Esophagus muscularis mucosa (tissue), 4 donors: Measurements from ENCODE around the gene DARS1. TPM values are rescaled to one million over a fixed set of nuclear protein-coding genes. Genes with fewer than 3 reads are reported as not detected.
"Not testable (repeated sequence)": the region's sequence is repeated elsewhere in the genome, so short reads cannot be mapped to it uniquely, and the experiment has no call there.

ENCODE experiments used
- DNase-seq: peaks from one replicate; pipeline ENCODE4 v3.0.0-alpha.2; 2017; ENCODE audit errors: extremely low spot score
- H3K27ac ChIP-seq, 4 donors: fragments of 200-600 bp; sonication (generic); replicated peaks in 1 of 4; 1 replicate in 3 of 4; 2 replicates in 1 of 4; pipeline ENCODE4 v1.5.1; 2016 to 2019; ENCODE audit warnings: mild to moderate bottlenecking in 1 of 4
- H3K27me3 ChIP-seq, 4 donors: fragments of 200-600 bp; sonication (generic); one replicate each; pipeline versions ENCODE4 v1.5.1 to v1.6.0; 2016 to 2019
- H3K36me3 ChIP-seq, 4 donors: fragments of 200-600 bp; sonication (generic); one replicate each; pipeline ENCODE4 v1.5.1; 2016 to 2019
- H3K4me1 ChIP-seq, 4 donors: fragments of 200-600 bp; sonication (generic); one replicate each; pipeline ENCODE4 v1.5.1; 2016 to 2019
- H3K4me3 ChIP-seq, 4 donors: fragments of 200-600 bp; sonication (generic); 1 replicate in 2 of 4; 2 replicates in 2 of 4; pipeline ENCODE4 v1.5.1; 2016 to 2019; ENCODE audit warnings: mild to moderate bottlenecking in 4 of 4, moderate library complexity in 1 of 4
- H3K9me3 ChIP-seq, 4 donors: fragments of 200-600 bp; sonication (generic); 1 replicate in 3 of 4; 2 replicates in 1 of 4; pipeline ENCODE4 v1.5.1; 2016 to 2019
- EP300 ChIP-seq: sonication (generic); formaldehyde crosslinking; IDR thresholded peaks from one replicate; pipeline ENCODE4 v1.6.1; 2017; ENCODE audit warnings: antibody characterized with exemption
- POLR2A ChIP-seq: fragments of 450-650 bp; IDR thresholded peaks from one replicate; pipeline ENCODE4 v1.6.1; 2017; ENCODE audit warnings: antibody characterized with exemption, moderate library complexity, mild to moderate bottlenecking, low read depth
- POLR2AphosphoS5 ChIP-seq, 2 donors: sonication (generic); formaldehyde crosslinking; IDR thresholded peaks; one replicate each; pipeline ENCODE4 v1.6.1; 2017; ENCODE audit warnings: antibody characterized with exemption in 2 of 2
- WGBS: methylation state at CpG from one replicate; pipeline ENCODE4 v1.1.5; 2018; 5-methylcytosine and 5-hydroxymethylcytosine counted together
- intact Hi-C: fragments of 100-400 bp; cut with DNase I; formaldehyde crosslinking; loops from one replicate; pipeline ENCODE4 v1.15.1; 2023
- total RNA-seq, 4 donors: library from RNA; depleted of rRNA; stranded (reverse); fragments of >200 nt; gene quantifications; one replicate each; pipeline versions ENCODE4 v1.1.0 to v1.2.1, GENCODE V29; 2016
- TF ChIP-seq, protein P1 (sequence below), 3 experiments: fragments of 200-600 bp in 2 of 3; fragments of 450-650 bp in 1 of 3; sonication (generic) in 2 of 3; IDR thresholded peaks; one replicate each; pipeline ENCODE4 v1.5.1; 2017 to 2019; ENCODE audit warnings: antibody characterized with exemption in 3 of 3, mild to moderate bottlenecking in 2 of 3, moderate library complexity in 1 of 3

Gene DARS1
- total RNA-seq, 4 donors from 2014 or later: 98.8 to 129 (median 121) TPM

- intact Hi-C loops: no loop called here
- H3K36me3 ChIP-seq: peaks cover 0 to 4% (median 0%) of the 10 kb centered on the region in 4 donors
- TF ChIP-seq POLR2AphosphoS5 (IDR thresholded peaks at IDR 0.05) (no peak), EP300 (no peak), POLR2A (no peak)
- TF ChIP-seq, protein P1, sequence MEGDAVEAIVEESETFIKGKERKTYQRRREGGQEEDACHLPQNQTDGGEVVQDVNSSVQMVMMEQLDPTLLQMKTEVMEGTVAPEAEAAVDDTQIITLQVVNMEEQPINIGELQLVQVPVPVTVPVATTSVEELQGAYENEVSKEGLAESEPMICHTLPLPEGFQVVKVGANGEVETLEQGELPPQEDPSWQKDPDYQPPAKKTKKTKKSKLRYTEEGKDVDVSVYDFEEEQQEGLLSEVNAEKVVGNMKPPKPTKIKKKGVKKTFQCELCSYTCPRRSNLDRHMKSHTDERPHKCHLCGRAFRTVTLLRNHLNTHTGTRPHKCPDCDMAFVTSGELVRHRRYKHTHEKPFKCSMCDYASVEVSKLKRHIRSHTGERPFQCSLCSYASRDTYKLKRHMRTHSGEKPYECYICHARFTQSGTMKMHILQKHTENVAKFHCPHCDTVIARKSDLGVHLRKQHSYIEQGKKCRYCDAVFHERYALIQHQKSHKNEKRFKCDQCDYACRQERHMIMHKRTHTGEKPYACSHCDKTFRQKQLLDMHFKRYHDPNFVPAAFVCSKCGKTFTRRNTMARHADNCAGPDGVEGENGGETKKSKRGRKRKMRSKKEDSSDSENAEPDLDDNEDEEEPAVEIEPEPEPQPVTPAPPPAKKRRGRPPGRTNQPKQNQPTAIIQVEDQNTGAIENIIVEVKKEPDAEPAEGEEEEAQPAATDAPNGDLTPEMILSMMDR (IDR thresholded peaks at IDR 0.05): no peak
- H3K4me1 ChIP-seq: peaks cover 9 to 39% (median 34%) of the 10 kb centered on the region in 4 donors
- H3K27ac ChIP-seq: peak overlapping the region in 3 of 4 donors; percentile 55 to 77 (median 69)
- no peak overlapping the region for H3K4me3 ChIP-seq
- 61% methylated on average over 4 of the region's 4 CpGs for WGBS
- H3K27me3 ChIP-seq: no peaks in the 10 kb centered on the region
- H3K9me3 ChIP-seq: no peaks in the 10 kb centered on the region
- DNase-seq: no peak
Measured at GRCh38 chr2:135962366-135963123, 22.9 kb downstream of the DARS1 start.

GRCh38 chr2:135960656-135961551 is 24.5 kb downstream of the DARS1 start:
- intact Hi-C loops: no loop called here

DNA sequence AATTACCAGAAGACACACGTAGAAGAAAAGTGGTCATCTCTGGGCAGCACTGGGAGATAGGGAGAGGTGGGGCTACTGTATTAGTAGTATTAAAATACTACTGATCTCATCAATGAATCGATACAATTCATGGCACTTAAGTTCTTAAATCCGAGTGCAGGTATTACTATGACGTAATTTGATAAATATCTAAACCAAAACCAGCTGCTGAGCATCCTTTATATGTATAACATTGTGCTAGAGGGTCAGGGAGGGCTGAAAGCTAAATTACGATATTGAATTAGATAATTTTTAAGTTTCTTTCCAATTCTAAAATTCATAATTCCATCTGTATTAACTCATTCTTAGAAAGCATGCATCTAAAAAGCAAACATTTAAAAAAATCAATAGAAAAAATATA is 25.3 kb downstream of the DARS1 start:
- Histone ChIP-seq H3K27me3 (no peaks in the 10 kb centered on the region), H3K36me3 (peaks cover 0 to 10% (median 0%) of the 10 kb centered on the region in 4 donors), H3K27ac (no peak overlapping the region), H3K4me3 (no peak overlapping the region), H3K4me1 (peaks cover 9 to 39% (median 34%) of the 10 kb centered on the region in 4 donors), H3K9me3 (no peaks in the 10 kb centered on the region)
- TF ChIP-seq, protein P1 (IDR thresholded peaks at IDR 0.05): no peak
- TF ChIP-seq EP300 (no peak), POLR2AphosphoS5 (IDR thresholded peaks at IDR 0.05) (no peak)
- DNase-seq: no peak
- WGBS: 66% methylated on average over 5 of the region's 5 CpGs
- intact Hi-C loops: no loop called here

More at GRCh38 chr2:135960656-135961551, 24.5 kb downstream of the DARS1 start:
- Histone ChIP-seq H3K4me3 (no peak overlapping the region), H3K4me1 (peaks cover 9 to 39% (median 34%) of the 10 kb centered on the region in 4 donors), H3K27ac (peak overlapping the region in 1 of 4 donors; percentile 23), H3K27me3 (no peaks in the 10 kb centered on the region), H3K9me3 (no peaks in the 10 kb centered on the region), H3K36me3 (peaks cover 0 to 9% (median 0%) of the 10 kb centered on the region in 4 donors)
- TF ChIP-seq, protein P1 (IDR thresholded peaks at IDR 0.05): no peak
- TF ChIP-seq POLR2A (no peak), POLR2AphosphoS5 (IDR thresholded peaks at IDR 0.05) (no peak), EP300 (no peak)
- no peak for DNase-seq
- WGBS: 61% methylated on average over 5 of the region's 5 CpGs

GRCh38 chr2:135958927-135959326 is 26.5 kb downstream of the DARS1 start:
- H3K4me3 ChIP-seq, DNase-seq, H3K36me3 ChIP-seq, H3K27ac ChIP-seq, H3K9me3 ChIP-seq, H3K27me3 ChIP-seq, intact Hi-C loops: not testable (repeated sequence)
- 96% methylated on average over 5 of the region's 6 CpGs for WGBS
- H3K4me1 ChIP-seq: peaks cover 9 to 35% (median 31%) of the 10 kb centered on the region in 4 donors

GRCh38 chr2:135954020-135954601 is 31.3 kb downstream of the DARS1 start:
- Histone ChIP-seq H3K27me3 (no peaks in the 10 kb centered on the region), H3K36me3 (peaks cover 0 to 12% (median 6%) of the 10 kb centered on the region in 4 donors), H3K27ac (no peak overlapping the region), H3K9me3 (no peaks in the 10 kb centered on the region), H3K4me3 (no peak overlapping the region), H3K4me1 (peaks cover 8 to 23% (median 19%) of the 10 kb centered on the region in 4 donors)
- no peak for DNase-seq
- no peak for TF ChIP-seq POLR2A
- TF ChIP-seq POLR2AphosphoS5 (IDR thresholded peaks at IDR 0.05): no peak
- TF ChIP-seq, protein P1 (IDR thresholded peaks at IDR 0.05): no peak
- TF ChIP-seq EP300: no peak
- WGBS: 95% methylated on average over 5 of the region's 5 CpGs
- intact Hi-C loops: no loop called here
